ENCODE results near the gene PRKN.

- no peak for TF ChIP-seq EZH2 (IDR thresholded peaks at IDR 0.05; ENCODE audit: insufficient read depth, low read length)
- TF ChIP-seq, protein P1, sequence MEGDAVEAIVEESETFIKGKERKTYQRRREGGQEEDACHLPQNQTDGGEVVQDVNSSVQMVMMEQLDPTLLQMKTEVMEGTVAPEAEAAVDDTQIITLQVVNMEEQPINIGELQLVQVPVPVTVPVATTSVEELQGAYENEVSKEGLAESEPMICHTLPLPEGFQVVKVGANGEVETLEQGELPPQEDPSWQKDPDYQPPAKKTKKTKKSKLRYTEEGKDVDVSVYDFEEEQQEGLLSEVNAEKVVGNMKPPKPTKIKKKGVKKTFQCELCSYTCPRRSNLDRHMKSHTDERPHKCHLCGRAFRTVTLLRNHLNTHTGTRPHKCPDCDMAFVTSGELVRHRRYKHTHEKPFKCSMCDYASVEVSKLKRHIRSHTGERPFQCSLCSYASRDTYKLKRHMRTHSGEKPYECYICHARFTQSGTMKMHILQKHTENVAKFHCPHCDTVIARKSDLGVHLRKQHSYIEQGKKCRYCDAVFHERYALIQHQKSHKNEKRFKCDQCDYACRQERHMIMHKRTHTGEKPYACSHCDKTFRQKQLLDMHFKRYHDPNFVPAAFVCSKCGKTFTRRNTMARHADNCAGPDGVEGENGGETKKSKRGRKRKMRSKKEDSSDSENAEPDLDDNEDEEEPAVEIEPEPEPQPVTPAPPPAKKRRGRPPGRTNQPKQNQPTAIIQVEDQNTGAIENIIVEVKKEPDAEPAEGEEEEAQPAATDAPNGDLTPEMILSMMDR (IDR thresholded peaks at IDR 0.05; ENCODE audit: insufficient read depth, low read depth, low read length), result no peak
These were observed 91.4 kb downstream of the PRKN start for GRCh38 chr6:162636167-162636566.
